UCSD-AML1 (cell line): ENCODE results near the gene CEP85.
"Not testable (repeated sequence)": the region's sequence is repeated elsewhere in the genome, so short reads cannot be mapped to it uniquely, and the experiment has no call there.

Source experiments
- DNase-seq: peaks from one replicate; lab custom pipeline; 2025; ENCODE audit not compliant: unreplicated experiment; lab: John Stamatoyannopoulos, UW

CEP85 gene

GRCh38 chr1:26288311-26288941 lies 54.4 kb downstream of the CEP85 start:
- peak; percentile 69 for DNase-seq

GRCh38 chr1:26289158-26290059 lies 55.4 kb downstream of the CEP85 start:
- DNase-seq, result peak; percentile 84

GRCh38 chr1:26290122-26290881 lies 56.3 kb downstream of the CEP85 start:
- no peak for DNase-seq

GRCh38 chr1:26290882-26291261 lies 56.9 kb downstream of the CEP85 start:
- no peak for DNase-seq

- no peak for DNase-seq
Measured at GRCh38 chr1:26291433-26291832, 57.4 kb downstream of the CEP85 start.

GRCh38 chr1:26291939-26292338 lies 57.9 kb downstream of the CEP85 start:
- DNase-seq, result no peak

GRCh38 chr1:26292735-26293134 lies 58.7 kb downstream of the CEP85 start:
- not testable (repeated sequence) for DNase-seq

- no peak for DNase-seq
Measured at GRCh38 chr1:26293911-26294463, 60.0 kb downstream of the CEP85 start.

- no peak for DNase-seq
Measured at GRCh38 chr1:26295194-26296138, 61.5 kb downstream of the CEP85 start.

GRCh38 chr1:26296340-26297056 lies 62.5 kb downstream of the CEP85 start:
- no peak for DNase-seq

GRCh38 chr1:26297057-26297790 lies 63.2 kb downstream of the CEP85 start:
- no peak for DNase-seq

- DNase-seq, result no peak
Measured at GRCh38 chr1:26297791-26298124, 63.8 kb downstream of the CEP85 start.

- no peak for DNase-seq
Measured at GRCh38 chr1:26300578-26301275, 66.7 kb downstream of the CEP85 start.

GRCh38 chr1:26302733-26303405 lies 68.9 kb downstream of the CEP85 start:
- no peak for DNase-seq

GRCh38 chr1:26305667-26306289 lies 71.8 kb downstream of the CEP85 start:
- DNase-seq, result peak; percentile 46

- DNase-seq, result peak; percentile 88
Measured at GRCh38 chr1:26306290-26307229, 72.6 kb downstream of the CEP85 start, which contains the start of gene UBXN11. TSS of gene UBXN11 (minus strand) at chr1:26306636. CDS start at chr1:26302883, 3,753 bp downstream.
